ENCODE data around the gene WDR53.

- no peak for TF ChIP-seq CTCF (IDR thresholded peaks at IDR 0.05)
- no peak for TF ChIP-seq POLR2A (IDR thresholded peaks at IDR 0.05)
These were observed 54.0 kb downstream of the WDR53 start for GRCh38 chr3:196514350-196514716.

Data from Peyer's patch (tissue), 4 donors.